HG03442 (cell line): ENCODE results near the gene ZNF385A.

Source experiments
- ATAC-seq: cut with Tn5 transposase; IDR thresholded peaks from one replicate; pipeline ENCODE4 v1.9.1; 2021; ENCODE audit warnings: mild to moderate bottlenecking, moderate library complexity; ENCODE audit not compliant: unreplicated experiment

ZNF385A gene

GRCh38 chr12:54416687-54417603, 32.4 kb upstream of the ZNF385A start:
- no peak for ATAC-seq

DNA sequence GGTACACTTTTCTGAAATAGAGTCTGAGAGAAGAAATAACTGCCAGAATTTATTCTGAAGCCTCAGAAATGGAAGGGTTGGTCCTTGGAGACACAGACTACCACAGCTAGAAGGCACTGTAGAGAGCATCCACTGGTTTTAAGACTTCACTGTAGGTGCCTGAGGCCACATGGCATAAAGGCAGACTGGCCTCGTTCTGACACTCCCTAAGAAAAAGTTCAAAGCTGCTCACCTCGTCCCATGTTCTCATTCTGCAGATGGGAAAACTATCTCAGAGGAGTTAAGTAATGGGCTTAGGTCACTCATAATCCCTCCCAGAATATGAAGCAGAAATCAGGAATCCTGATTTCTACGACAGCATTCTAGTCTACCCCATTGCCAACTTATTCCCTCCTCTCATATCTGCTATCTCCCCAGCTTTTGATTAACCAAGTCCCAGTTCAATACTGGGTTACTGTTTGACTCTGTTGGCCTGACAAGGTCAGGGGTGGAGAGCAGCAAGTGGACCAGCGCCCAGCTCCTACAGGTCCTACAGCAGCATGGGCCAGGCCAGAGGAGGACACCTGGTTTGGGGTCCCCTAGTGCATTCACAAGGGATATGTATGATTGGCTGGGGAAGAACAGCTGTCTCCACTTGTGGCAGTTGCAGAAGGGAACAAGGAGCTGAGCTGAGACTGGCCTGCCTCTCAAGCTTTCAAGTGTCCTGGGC, 30.8 kb upstream of the ZNF385A start:
- no peak for ATAC-seq

DNA sequence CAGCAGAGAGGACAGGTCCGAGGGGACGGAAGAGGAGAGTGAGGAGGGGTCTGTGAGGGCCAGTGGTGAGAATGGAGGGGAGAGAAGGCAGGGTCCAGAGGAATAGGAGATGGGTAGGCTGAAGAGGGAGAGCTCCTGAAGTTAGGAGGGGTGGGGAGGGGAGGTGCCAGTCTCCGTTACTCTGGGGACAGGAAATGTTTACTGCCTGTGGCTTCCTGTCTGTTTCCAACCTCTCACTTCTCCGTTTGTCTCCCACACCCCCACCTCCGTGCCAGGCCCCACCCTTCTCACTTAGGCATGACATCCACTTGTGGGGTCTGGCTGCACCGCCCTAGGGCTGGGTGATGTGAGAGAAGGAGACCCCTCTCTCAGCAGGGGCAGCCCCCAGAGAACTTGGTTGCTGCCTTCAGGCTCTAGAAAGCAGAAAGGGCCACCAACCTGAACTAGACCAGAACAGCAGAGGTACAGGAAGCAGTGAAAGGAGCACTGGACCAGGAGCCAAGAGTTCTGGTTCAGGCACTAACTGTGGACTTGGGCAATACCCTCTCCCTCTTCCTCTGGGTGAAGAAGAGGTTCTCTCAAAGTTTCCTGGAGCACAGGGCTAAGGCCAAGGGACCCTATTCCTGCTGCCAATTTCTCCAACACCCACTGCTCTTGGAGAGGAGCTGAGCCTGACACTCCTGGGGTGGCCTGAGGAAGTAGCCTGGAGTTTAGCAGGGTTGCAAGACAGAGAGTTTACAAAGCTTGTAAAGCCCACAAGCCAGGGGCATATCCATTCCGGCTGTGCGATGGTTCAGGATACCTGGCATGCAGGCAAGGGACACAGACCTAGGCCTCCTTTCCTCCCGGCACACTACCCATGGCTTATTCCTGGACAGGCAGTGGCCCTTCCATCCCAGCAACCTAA, 29.0 kb upstream of the ZNF385A start:
- ATAC-seq = no peak

DNA sequence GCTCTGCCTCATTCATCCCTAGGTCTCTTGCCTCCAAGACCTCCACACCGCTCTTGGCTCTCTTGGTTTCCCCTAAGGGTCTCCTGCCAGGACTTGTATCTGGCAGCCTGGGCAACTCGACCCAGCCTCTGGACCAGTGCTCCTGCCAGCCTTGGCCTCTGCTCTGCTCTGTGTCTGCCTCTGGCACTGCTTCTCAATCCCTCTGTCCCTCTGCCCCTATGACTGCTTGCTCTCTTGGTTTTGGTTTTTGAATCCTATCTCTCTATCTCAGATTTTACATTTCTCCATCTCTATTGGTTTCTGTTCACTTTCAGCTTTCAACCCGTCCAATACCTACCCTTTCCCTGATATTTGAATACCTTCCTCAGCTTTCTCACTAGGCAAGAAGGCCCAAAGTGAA, 28.3 kb upstream of the ZNF385A start:
- no peak for ATAC-seq

DNA sequence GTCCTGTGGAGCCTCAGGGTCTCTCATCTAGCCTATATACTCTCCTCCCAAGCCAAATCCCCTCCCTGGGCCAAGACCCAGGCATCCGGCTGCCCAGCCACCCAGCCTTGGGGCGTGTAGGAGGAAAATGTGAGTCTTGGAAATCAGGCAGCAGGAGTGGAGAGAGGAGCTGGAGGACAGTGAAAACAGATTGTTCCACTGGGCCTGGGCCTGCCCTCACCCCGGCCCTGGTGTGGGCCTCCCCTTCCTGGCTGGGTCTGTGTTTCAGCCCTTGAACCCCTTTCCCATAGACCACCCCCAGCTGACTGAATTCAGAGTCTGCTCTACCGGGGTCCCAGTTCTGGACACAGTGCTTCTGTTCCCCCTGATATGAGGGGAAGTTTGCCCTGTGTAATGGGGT, 27.8 kb upstream of the ZNF385A start:
- no peak for ATAC-seq

DNA sequence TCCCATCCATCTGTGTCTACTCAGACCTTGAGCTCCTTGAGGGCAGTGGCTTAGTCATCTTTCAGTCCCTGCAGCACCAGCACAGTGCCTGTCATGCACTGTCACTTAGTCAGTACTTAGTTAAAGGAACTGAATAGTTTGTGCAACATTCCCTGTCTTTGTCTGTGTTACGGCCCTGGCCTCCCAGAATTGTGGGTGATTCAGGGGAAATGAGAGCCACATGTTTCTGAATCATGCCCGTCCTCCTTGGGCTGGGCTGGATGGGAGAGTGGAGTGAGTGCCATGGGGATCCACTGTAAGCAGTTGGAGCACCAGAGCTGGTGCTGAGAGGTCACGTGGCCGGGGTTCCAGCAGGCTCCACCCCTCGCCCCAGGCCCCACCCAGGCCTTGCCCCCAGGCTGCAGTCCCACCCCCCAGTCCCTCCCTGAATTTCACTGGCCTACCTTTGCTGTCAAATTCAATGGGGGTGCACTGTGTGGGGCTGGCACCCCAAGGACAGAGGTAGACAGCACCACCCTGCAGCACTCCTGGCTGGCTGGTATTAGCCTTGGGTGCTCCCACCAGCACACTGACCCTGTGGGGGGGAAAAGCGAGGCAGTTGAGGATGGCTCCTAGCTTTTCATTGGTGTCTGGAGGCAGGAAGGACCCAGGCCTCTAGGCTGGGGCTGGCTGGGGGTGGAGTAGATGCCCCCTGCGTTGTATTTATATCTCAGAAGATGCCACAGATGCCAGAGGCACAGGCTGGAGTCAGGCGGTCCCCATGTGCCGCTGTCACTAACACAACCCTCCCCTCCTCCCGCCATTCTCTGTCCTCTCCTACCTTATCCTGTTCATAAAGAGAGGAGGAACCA, 27.1 kb upstream of the ZNF385A start:
- ATAC-seq = no peak

DNA sequence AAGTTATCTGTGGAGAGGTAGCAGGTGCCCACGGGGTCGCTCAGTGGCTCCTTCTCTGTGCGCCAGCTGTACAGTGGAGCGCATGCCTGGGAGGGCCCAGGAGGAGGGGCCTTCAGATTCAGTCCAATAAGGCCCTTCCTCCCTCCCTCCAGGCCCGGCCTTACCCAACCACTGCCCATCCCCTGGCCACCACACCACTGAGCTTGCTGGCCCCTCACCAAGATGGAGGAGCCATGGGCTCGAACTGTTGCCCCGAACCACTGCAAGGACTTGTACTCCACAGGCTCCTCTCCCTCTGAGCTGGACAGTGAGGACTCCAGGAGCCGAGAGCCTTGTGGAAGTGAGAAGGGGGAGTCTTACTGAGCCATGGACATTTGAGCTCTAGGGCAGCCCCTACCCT, 24.7 kb upstream of the ZNF385A start:
- ATAC-seq = no peak

- ATAC-seq = no peak
Measured at GRCh38 chr12:54407183-54407905, 22.8 kb upstream of the ZNF385A start.

DNA sequence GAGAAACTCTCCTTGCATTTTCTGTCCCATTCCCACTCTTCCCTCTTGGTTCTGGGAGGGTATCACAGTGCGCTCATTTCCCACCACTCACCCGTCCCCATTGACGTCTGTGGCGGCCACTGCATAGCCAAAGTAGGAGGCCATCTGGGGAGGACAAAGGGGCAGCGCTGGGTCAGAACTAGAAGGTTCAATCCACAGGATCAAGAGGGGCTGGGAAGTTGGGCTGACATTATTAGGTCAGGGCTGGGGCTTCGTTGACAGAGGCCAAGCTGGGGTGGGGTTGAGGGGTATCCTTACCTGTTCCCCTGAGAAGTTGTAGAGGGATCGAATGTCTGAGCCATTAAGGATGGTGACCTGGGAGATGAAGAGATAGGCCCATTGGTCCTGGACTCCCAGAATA, 21.0 kb upstream of the ZNF385A start:
- no peak for ATAC-seq

- ATAC-seq = no peak
Measured at GRCh38 chr12:54405106-54405505, 20.6 kb upstream of the ZNF385A start.

- ATAC-seq = no peak
Measured at GRCh38 chr12:54404061-54405004, 19.8 kb upstream of the ZNF385A start.

DNA sequence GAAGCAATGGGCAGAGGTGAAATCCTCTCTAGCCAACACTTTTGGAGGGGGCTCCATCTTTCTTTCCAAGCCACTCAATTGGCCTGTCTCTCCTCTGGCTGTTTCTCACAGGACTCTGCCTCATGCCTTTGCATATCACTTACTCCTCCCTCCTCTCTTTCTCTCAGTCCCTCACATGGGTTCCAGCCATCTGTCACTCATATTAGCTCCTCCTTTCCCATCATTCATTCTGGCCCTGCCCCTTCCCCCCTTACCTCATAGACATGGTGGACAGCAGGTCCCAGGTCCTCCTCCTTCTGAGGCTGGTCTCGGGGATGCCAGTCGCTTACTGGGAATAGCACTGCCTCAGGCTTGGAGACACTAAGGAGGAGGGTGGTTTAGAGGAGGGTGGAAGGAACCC, 16.6 kb upstream of the ZNF385A start:
- ATAC-seq = no peak

DNA sequence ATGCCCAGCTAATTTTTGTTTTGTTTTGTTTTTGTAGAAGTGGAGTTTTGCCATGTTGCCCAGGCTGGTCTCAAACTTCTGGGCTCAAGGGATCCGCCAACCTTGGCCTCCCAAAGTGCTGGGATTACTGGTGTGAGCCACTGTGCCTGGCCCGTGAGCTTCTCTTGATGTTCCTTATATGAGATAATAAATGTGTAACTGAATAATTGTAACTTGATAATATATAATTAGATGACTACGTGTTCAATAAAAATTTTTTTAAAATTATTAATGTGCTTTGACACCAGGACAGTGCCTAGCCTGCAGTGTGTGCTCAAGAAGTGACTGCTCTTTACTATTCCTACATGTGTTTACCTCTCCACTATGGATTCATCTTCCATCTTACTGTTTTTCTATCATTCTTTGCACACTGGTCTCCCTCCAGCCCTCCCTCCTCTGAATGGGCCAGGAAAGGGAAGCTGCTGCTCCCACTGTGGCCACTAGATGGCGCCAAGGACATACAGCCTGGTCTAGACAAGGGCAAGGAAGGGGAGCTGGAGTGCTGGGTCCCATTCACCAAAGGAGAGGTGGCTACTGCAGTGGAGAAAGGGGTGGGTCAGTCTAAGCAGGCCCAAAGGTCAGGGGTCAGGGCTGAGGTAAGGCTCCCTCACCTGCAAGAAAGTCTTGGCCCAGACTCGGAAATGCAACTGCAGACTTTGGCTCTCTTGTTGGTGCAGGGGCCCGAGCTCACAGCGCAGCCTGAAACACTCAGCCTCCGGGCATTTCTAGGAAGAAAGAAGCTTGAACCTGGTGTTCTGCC, 14.7 kb upstream of the ZNF385A start:
- peak; percentile 79 for ATAC-seq

DNA sequence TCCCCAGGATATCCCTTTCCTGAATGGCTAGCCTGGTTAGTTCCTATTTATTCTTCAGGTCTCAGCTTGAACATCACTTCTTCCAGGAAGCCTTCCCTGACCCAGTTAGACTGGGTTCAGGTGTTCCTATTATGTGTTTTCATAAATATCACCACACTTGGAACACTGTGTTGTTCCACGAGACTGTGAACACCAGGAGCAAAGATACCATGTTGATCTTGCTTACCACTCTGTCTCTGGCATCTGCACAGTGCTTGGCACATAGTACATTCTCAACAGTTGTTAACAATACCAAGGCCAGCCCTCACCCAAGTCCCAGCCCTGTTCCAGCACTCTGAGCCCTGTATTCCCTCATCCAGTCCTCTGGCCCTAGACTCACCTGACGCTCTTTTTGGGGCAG, 13.7 kb upstream of the ZNF385A start:
- no peak for ATAC-seq

DNA sequence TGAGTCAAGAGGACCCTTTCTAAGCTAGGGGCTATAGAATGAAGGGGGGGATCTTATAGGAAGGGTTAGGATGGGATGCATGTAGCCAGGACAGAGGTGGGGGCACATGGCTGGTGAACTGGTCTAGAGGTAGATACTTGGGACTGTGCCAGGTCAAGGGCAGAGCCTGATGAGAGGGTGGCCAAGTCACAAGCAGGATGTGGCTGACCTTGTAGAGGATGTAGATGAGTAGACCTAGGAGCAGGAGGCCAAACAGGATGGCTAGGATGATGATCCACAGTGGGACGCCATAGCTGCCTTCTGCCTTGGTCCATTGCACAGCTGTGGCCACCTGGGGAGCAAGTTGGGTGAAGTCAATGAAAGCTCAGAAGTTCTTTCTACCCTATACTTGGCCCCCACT, 12.6 kb upstream of the ZNF385A start:
- no peak for ATAC-seq

- no peak for ATAC-seq
Measured at GRCh38 chr12:54395545-54395944, 11.0 kb upstream of the ZNF385A start.

- no peak for ATAC-seq
Measured at GRCh38 chr12:54394986-54395385, 10.5 kb upstream of the ZNF385A start.

DNA sequence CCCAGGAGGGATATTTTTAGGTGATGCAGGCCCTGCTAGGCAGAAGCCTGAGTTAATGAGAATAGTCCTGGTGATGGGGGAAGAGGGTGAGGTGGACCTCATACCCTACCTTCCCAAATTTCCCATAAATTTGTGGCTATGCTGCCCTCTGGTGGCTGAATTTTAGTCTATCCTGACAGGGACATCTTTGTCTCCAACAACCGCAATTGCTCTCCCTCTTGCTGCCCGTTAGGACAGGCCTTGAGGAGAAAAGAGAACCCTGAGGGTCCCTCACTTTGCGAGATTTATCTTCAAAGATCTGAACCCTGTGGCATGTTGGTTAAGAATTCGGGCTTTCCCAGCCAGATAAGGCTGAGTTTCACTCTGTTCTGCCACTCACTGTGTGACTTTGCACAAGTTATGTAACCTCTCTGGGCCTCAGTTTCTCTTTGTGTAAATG, 9.8 kb upstream of the ZNF385A start:
- ATAC-seq = no peak
